K562 (cell line): ENCODE data around the gene PIP5K1B. TPM values are rescaled to one million over a fixed set of nuclear protein-coding genes. Genes with fewer than 3 reads are reported as not detected.

Source experiments
- ATAC-seq: fragments of 200-7000 bp; cut with Tn5 transposase; 3 replicates; pipeline ENCODE4 v1.9.1; 2020; ENCODE audit warnings: moderate library complexity
- BruUV-seq: library from RNA; stranded (reverse); fragments of 400-500 nt; replicated peaks from 2 replicates; lab custom pipeline; 2021; lab: Mats Ljungman, UMichigan
- CTCF ChIA-PET: fragments of 300-600 bp; formaldehyde crosslinking; extraction: SDS; loops from one replicate; lab custom pipeline; 2021; ENCODE audit warnings: low intra/inter-chr PET ratio; lab: Yijun Ruan, JAX
- POLR2A ChIA-PET: fragments of 300-600, 350-650 bp; sonication (Branson Sonifier 250); formaldehyde crosslinking; extraction: SDS; loops from one replicate; lab custom pipeline; 2021; ENCODE audit warnings: antibody characterized with exemption, inconsistent platforms; lab: Yijun Ruan, JAX
- DNase-seq, 4 experiments: peaks; one replicate each; pipeline versions ENCODE4 v3.0.0 to v3.0.0-alpha.2; 2011 to 2018; ENCODE audit warnings: low spot score in 3 of 4, mixed read lengths in 3 of 4; ENCODE audit errors: extremely low read depth in 1 of 4
- FAIRE-seq: peaks from 2 replicates; lab custom pipeline; 2011; peaks lifted over from hg19 to GRCh38; lab: Jason Lieb, UNC
- H2AFZ ChIP-seq: 2 replicates; pipeline ENCODE4 v1.6.0; 2011; ENCODE audit warnings: low read depth, low read length, control low read depth, inconsistent platforms
- H3K27ac ChIP-seq: fragments of 200-600 bp; 3 replicates; pipeline ENCODE4 v1.8.0; 2011; ENCODE audit warnings: low read depth, mild to moderate bottlenecking, control low read depth, inconsistent platforms, low read length, moderate library complexity, mixed read lengths; ENCODE audit errors: extremely low read depth
- H3K27me3 ChIP-seq, 2 experiments: fragments of 300-600 bp in 1 of 2; 2 replicates in 1 of 2; 3 replicates in 1 of 2; pipeline versions ENCODE4 v1.6.0 to v1.8.0; 2011; ENCODE audit warnings: inconsistent platforms in 2 of 2, low read length in 2 of 2, mild to moderate bottlenecking in 1 of 2, mixed read lengths in 1 of 2, moderate library complexity in 1 of 2; ENCODE audit not compliant: control insufficient read depth in 2 of 2, insufficient read depth in 2 of 2
- H3K36me3 ChIP-seq: fragments of 300-600 bp; 3 replicates; pipeline ENCODE4 v1.8.0; 2011; ENCODE audit warnings: mild to moderate bottlenecking, low read length, inconsistent platforms; ENCODE audit not compliant: control insufficient read depth, insufficient read depth
- H3K4me1 ChIP-seq, 2 experiments: fragments of 200-600 bp in 1 of 2; replicated peaks in 1 of 2; 2 replicates in 1 of 2; 3 replicates in 1 of 2; pipeline versions ENCODE4 v1.5.1 to v1.8.0; 2011; ENCODE audit warnings: inconsistent platforms in 2 of 2, low read length in 2 of 2, mild to moderate bottlenecking in 1 of 2, mixed read lengths in 1 of 2, moderate library complexity in 1 of 2; ENCODE audit not compliant: control insufficient read depth in 2 of 2, insufficient read depth in 2 of 2
- H3K4me2 ChIP-seq: 2 replicates; pipeline ENCODE4 v1.6.1; 2011; ENCODE audit warnings: low read length, control low read depth, inconsistent platforms, mixed read lengths; ENCODE audit not compliant: insufficient read depth
- H3K4me3 ChIP-seq: fragments of 200-600 bp; sonication (generic), shearing (Covaris generic); 2 replicates; pipeline ENCODE4 v1.5.1; 2016; ENCODE audit warnings: control low read depth, inconsistent platforms
- H3K79me2 ChIP-seq: fragments of 200-600 bp; 3 replicates; pipeline ENCODE4 v1.8.0; 2011; ENCODE audit warnings: low read length, inconsistent platforms; ENCODE audit not compliant: control insufficient read depth, insufficient read depth
- H3K9ac ChIP-seq, 2 experiments: 2 replicates each; pipeline versions ENCODE4 v1.6.0 to v1.6.1; 2011; ENCODE audit warnings: low read depth in 2 of 2, low read length in 2 of 2, control low read depth in 1 of 2, inconsistent platforms in 1 of 2, mild to moderate bottlenecking in 1 of 2, mixed read lengths in 1 of 2; ENCODE audit not compliant: insufficient read depth in 1 of 2
- H3K9me1 ChIP-seq: one replicate; pipeline ENCODE4 v1.6.0; 2011; ENCODE audit warnings: inconsistent platforms, mild to moderate bottlenecking, low read length, moderate library complexity; ENCODE audit not compliant: control insufficient read depth, insufficient read depth
- H3K9me3 ChIP-seq: replicated peaks from 2 replicates; pipeline ENCODE4 v1.5.1; 2011; ENCODE audit warnings: low read depth, low read length, inconsistent platforms; ENCODE audit not compliant: control insufficient read depth, insufficient read depth
- H4K20me1 ChIP-seq: replicated peaks from 2 replicates; pipeline ENCODE4 v1.6.1; 2011; ENCODE audit warnings: low read length, inconsistent platforms, mixed read lengths; ENCODE audit not compliant: control insufficient read depth, insufficient read depth
- CBFA2T3 ChIP-seq: fragments of 450-650 bp; IDR thresholded peaks from 2 replicates; pipeline ENCODE4 v1.6.1; 2017
- CTBP1 ChIP-seq: fragments of 450-650 bp; IDR thresholded peaks from 2 replicates; pipeline ENCODE4 v1.6.1; 2016; ENCODE audit warnings: borderline replicate concordance
- EHMT2 ChIP-seq: fragments of 450-650 bp; IDR thresholded peaks from 2 replicates; pipeline ENCODE4 v1.6.1; 2018; ENCODE audit warnings: antibody characterized with exemption
- MAX ChIP-seq: sonication (generic); formaldehyde crosslinking; IDR thresholded peaks from 2 replicates; pipeline ENCODE4 v1.9.0; 2022; ENCODE audit warnings: mild to moderate bottlenecking, missing genetic modification reagents
- MAZ ChIP-seq, 2 experiments: fragments of 450-650 bp in 1 of 2; sonication (generic) in 1 of 2; formaldehyde crosslinking; IDR thresholded peaks in 1 of 2; conservative IDR thresholded peaks in 1 of 2; 2 replicates each; pipeline versions ENCODE4 v1.4.0 to v1.5.0; 2020; ENCODE audit warnings: mild to moderate bottlenecking in 1 of 2, missing genetic modification reagents in 1 of 2
- NR2C1 ChIP-seq, 2 experiments: fragments of 450-650 bp; IDR thresholded peaks; 2 replicates each; pipeline ENCODE4 v1.6.1; 2017; ENCODE audit warnings: mild to moderate bottlenecking in 2 of 2, antibody characterized with exemption in 1 of 2, inconsistent platforms in 1 of 2, missing compliant biosample characterization in 1 of 2, missing genetic modification characterization in 1 of 2
- PBX2 ChIP-seq, 2 experiments: IDR thresholded peaks in 1 of 2; conservative IDR thresholded peaks in 1 of 2; 2 replicates each; pipeline ENCODE4 v1.6.1; 2016; ENCODE audit warnings: low read depth in 2 of 2, mild to moderate bottlenecking in 1 of 2, missing compliant biosample characterization in 1 of 2, missing genetic modification characterization in 1 of 2, moderate library complexity in 1 of 2
- RBM25 ChIP-seq: fragments of 200-400 bp; formaldehyde crosslinking; IDR thresholded peaks from 2 replicates; pipeline ENCODE4 v1.6.1; 2018; ENCODE audit warnings: low read length, low read depth, moderate library complexity; ENCODE audit not compliant: severe bottlenecking
- TAL1 ChIP-seq: fragments of 450-650 bp; IDR thresholded peaks from 2 replicates; pipeline ENCODE4 v1.6.1; 2016; ENCODE audit warnings: mild to moderate bottlenecking
- ZBTB11 ChIP-seq, 3 experiments: fragments of 200-800 bp in 1 of 3; fragments of 250-450 bp in 1 of 3; fragments of 450-650 bp in 1 of 3; sonication (Bioruptor Pico) in 1 of 3; sonication (Bioruptor generic) in 1 of 3; formaldehyde crosslinking in 1 of 3; IDR thresholded peaks; 2 replicates each; pipeline versions ENCODE4 v1.6.1 to v1.8.0; 2016 to 2022; ENCODE audit warnings: mild to moderate bottlenecking in 2 of 3, missing genetic modification characterization in 2 of 3, missing compliant biosample characterization in 1 of 3, moderate library complexity in 1 of 3
- ZNF146 ChIP-seq: IDR thresholded peaks from one replicate; pipeline ENCODE4 v1.6.1; 2018; ENCODE audit warnings: missing compliant biosample characterization; ENCODE audit not compliant: unreplicated experiment
- ZNF263 ChIP-seq: sonication (generic); formaldehyde crosslinking; IDR thresholded peaks from 2 replicates; pipeline ENCODE4 v1.8.0; 2022; ENCODE audit warnings: mild to moderate bottlenecking, missing genetic modification reagents, borderline replicate concordance
- ZNF696 ChIP-seq: fragments of 250-450 bp; sonication (Bioruptor Pico); conservative IDR thresholded peaks from 2 replicates; pipeline ENCODE4 v1.4.0; 2020; ENCODE audit warnings: mild to moderate bottlenecking, moderate library complexity
- WGBS: fragments of 100-300 bp; shearing (Covaris generic); methylation state at CpG from one replicate; pipeline ENCODE4 v1.1.6; 2016; ENCODE audit warnings: low coverage, mixed read lengths; ENCODE audit not compliant: insufficient coverage; ENCODE audit errors: missing lambda C conversion rate; 5-methylcytosine and 5-hydroxymethylcytosine counted together
- in situ Hi-C: fragments of 300-500 bp; cut with MboI; formaldehyde crosslinking; loops from 4 replicates; pipeline ENCODE4 v1.15.0; 2018; ENCODE audit warnings: inconsistent platforms, mixed read lengths
- intact Hi-C: fragments of 100-400 bp; cut with micrococcal nuclease; formaldehyde crosslinking; loops from 2 replicates; pipeline ENCODE4 v1.14.2; 2022
- polyA plus RNA-seq, 8 experiments: library from polyadenylated mRNA; depleted of rRNA in 4 of 8; stranded (reverse) in 5 of 8; unstranded in 3 of 8; fragments of >200 nt; fragmentation: Nextera tagmentation in 2 of 8; fragmentation: Illumina TruSeq in 1 of 8; extraction: Ambion mirVana in 2 of 8; extraction: Trizol in 1 of 8; gene quantifications; 2 replicates each; pipeline versions ENCODE4 v1.2.1 to v1.2.3, GENCODE V29; 2011 to 2014; ENCODE audit warnings: inconsistent platforms in 1 of 8, missing spikeins in 1 of 8
- total RNA-seq, 7 experiments: library from RNA; depleted of rRNA in 6 of 7; stranded (reverse); fragments of >200 nt in 6 of 7; fragmentation: Illumina TruSeq in 2 of 7; extraction: Trizol in 2 of 7; gene quantifications; 2 replicates each; pipeline versions ENCODE4 v1.2.1 to v1.2.3, GENCODE V29; 2011 to 2021; ENCODE audit warnings: low replicate concordance in 1 of 7

The PIP5K1B gene
- total and polyA plus RNA-seq, 9 of the 15 experiments (the other 6 are each of a cell fraction or from before 2014, with no cell fraction given), result 3.1 to 12.9 (median 7.4) TPM

DNA sequence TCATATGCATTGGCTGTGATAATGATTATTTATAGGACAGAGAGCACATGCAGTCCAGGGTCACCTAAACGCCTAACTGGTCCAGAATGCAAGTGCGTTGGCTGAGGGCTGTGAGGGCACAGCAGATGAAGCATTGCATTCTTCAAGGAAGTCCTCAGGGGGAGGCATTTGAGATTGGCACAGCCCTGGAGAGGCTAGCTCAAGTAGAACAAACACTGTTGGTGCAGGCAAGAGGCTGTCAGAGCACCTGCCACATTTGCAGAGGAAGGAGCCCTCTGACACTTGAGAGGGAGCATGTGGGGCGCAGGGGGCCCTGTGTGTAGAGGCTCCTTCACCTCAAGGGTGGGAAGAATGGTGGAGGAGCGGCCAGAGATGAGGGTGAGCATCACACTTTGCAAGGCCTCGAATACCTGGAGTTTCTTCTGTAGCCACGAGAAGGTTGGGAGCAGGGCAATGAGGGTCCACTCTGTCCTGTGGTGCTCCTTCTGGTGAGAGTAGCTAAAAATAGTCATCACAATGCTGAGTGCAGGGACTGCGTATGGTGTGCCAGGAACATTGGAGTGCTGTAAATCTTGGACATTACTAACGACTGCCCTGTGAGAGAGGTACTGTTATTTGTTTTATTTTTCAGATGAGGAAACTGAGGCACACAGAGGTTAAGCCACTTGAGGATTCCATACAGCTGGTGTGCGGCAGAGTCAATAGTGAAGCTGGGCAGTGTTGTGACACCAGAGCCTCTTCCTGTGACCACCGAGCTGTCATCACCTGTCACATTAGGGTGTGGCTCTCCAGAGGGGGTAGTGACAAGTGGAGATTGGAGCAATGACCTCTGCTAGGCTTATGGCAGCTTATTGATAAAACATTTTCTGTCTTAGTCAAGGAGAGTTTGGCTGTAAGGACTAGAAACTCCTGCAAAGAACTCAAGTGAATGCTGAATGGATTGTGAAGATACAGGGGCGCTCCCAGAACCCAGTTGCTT is 100.2 kb downstream of the PIP5K1B start:
- peaks cover 5% of the 10 kb centered on the region for H3K9me1 ChIP-seq
- no peak for FAIRE-seq
- H3K9me3 ChIP-seq, result no peaks in the 10 kb centered on the region
- in situ Hi-C loops, result no loop called here
- no peak overlapping the region for H3K4me3 ChIP-seq
- intact Hi-C loops, result no loop called here
- DNase-seq, result peak; percentile 25 to 50 (median 32)
- no peak overlapping the region for H3K27ac ChIP-seq
- H3K27me3 ChIP-seq, result no peaks in the 10 kb centered on the region
- POLR2A ChIA-PET, result no interaction called here
- BruUV-seq, result no TSS peak
- no peak overlapping the region for H2AFZ ChIP-seq
- H3K9ac ChIP-seq, result no peak overlapping the region
- peaks cover 9 to 10% of the 10 kb centered on the region in 2 experiments; a peak in 2 of 5 replicates for H3K4me1 ChIP-seq
- CTCF ChIA-PET, result no interaction called here
- H3K36me3 ChIP-seq, result no peaks in the 10 kb centered on the region
- no peaks in the 10 kb centered on the region; the same call in 1 of the 3 replicates for H3K79me2 ChIP-seq
- peak; percentile 81 for ATAC-seq
- H4K20me1 ChIP-seq, result peaks cover 20% of the 10 kb centered on the region
- WGBS, result 47% methylated on average over 10 of the region's 11 CpGs
- no peak overlapping the region for H3K4me2 ChIP-seq
- peak; percentile 18; the same call in 1 of the 2 replicates for TF ChIP-seq ZNF263 (CRISPR knock-in tag)
- no peak for TF ChIP-seq NR2C1 (IDR thresholded peaks at IDR 0.05)
- TF ChIP-seq NR2C1 (tag; IDR thresholded peaks at IDR 0.05), result peak; percentile 59
- no peak for TF ChIP-seq MAZ (CRISPR knock-in tag; conservative IDR thresholded peaks at IDR 0.05 in 1 of 2, IDR thresholded peaks at IDR 0.05 in 1 of 2)
- TF ChIP-seq RBM25, result no peak
- TF ChIP-seq CTBP1, result peak; percentile 47; the same call in 1 of the 2 replicates
- TF ChIP-seq TAL1, result peak; percentile 30; the same call in 1 of the 2 replicates
- peak; percentile 40; the same call in 1 of the 2 replicates for TF ChIP-seq PBX2 (CRISPR knock-in tag; IDR thresholded peaks at IDR 0.05; ENCODE audit: low read depth)
- TF ChIP-seq PBX2 (tag; conservative IDR thresholded peaks at IDR 0.05; ENCODE audit: low read depth), result peak; percentile 88
- peak; percentile 71 for TF ChIP-seq CBFA2T3
- no peak for TF ChIP-seq ZNF696 (CRISPR knock-in tag)
- TF ChIP-seq EHMT2, result no peak
- no peak for TF ChIP-seq ZNF146 (CRISPR knock-in tag)
- no peak for TF ChIP-seq MAX (CRISPR knock-in tag)
- no peak for TF ChIP-seq ZBTB11 (CRISPR knock-in tag; IDR thresholded peaks at IDR 0.05)
